GM23248 (cell line): ENCODE measurements around the gene SC5D.

Source experiments
- EZH2 ChIP-seq: fragments of 200-600 bp; sonication (generic); IDR thresholded peaks from 2 replicates; pipeline ENCODE4 v1.6.1; 2018; ENCODE audit warnings: antibody characterized with exemption, mild to moderate bottlenecking; ENCODE audit not compliant: insufficient read depth, poor library complexity, severe bottlenecking
- EZH2phosphoT487 ChIP-seq: fragments of 200-600 bp; sonication (generic); IDR thresholded peaks from 2 replicates; pipeline ENCODE4 v1.6.1; 2018; ENCODE audit warnings: antibody characterized with exemption, moderate library complexity, mild to moderate bottlenecking, low read depth; ENCODE audit not compliant: insufficient read depth

- TF ChIP-seq EZH2phosphoT487 (no peak), EZH2 (no peak)
Measured at GRCh38 chr11:121352251-121352891, 59.8 kb downstream of the SC5D start.
